Ovary (tissue), 3 donors: ENCODE data around the gene CNTNAP5.

Experiments used
- EP300 ChIP-seq: sonication (generic); formaldehyde crosslinking; IDR thresholded peaks from one replicate; pipeline ENCODE4 v1.6.1; 2017; ENCODE audit warnings: antibody characterized with exemption
- POLR2A ChIP-seq: fragments of 450-650 bp; IDR thresholded peaks from one replicate; pipeline ENCODE4 v1.6.1; 2017; ENCODE audit warnings: antibody characterized with exemption, mild to moderate bottlenecking, moderate library complexity
- TF ChIP-seq, protein P1 (sequence below), 3 donors: fragments of 450-650 bp in 2 of 3; fragments of 200-600 bp in 1 of 3; IDR thresholded peaks; one replicate each; pipeline versions ENCODE4 v1.5.1 to v1.8.0; 2016 to 2022; ENCODE audit warnings: antibody characterized with exemption in 3 of 3, mild to moderate bottlenecking in 1 of 3
- donor health status: DM: no; HTN: no; CAD: no.

DNA sequence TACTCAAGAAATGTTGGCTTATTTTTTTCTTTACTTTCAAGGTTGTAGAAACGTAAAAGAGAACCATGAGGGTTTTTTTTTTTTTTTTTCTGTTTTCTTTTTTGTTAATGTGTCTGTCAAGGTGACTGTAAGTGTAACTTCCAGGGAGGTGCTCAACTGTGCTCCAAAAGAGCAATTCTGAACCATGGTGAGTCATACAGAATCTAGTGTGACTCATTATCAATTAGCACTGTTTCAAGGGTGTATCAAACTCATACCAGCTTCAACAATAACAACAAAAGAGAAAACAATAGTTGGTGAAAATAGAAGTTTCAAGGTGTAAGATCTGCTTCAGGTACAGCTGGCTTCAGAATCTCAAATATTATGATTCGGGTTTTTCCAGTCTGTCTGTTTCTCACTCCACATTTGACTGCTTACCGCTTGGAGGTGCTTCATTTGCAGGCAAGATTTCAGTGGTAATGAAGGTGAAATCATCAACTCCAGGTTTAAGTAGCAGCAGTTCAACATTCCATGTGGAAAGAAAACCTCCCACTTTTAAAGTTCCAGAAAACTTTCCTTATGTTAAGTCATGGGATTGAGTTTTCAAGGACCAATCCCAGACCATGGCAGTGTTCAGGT is 850.6 kb downstream of the CNTNAP5 start:
- TF ChIP-seq, protein P1, sequence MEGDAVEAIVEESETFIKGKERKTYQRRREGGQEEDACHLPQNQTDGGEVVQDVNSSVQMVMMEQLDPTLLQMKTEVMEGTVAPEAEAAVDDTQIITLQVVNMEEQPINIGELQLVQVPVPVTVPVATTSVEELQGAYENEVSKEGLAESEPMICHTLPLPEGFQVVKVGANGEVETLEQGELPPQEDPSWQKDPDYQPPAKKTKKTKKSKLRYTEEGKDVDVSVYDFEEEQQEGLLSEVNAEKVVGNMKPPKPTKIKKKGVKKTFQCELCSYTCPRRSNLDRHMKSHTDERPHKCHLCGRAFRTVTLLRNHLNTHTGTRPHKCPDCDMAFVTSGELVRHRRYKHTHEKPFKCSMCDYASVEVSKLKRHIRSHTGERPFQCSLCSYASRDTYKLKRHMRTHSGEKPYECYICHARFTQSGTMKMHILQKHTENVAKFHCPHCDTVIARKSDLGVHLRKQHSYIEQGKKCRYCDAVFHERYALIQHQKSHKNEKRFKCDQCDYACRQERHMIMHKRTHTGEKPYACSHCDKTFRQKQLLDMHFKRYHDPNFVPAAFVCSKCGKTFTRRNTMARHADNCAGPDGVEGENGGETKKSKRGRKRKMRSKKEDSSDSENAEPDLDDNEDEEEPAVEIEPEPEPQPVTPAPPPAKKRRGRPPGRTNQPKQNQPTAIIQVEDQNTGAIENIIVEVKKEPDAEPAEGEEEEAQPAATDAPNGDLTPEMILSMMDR (IDR thresholded peaks at IDR 0.05): no peak
- TF ChIP-seq POLR2A: no peak
- no peak for TF ChIP-seq EP300
